OCI-LY3 (cell line): ENCODE results near the gene BAG3.

Experiments
- EZH2phosphoT487 ChIP-seq: fragments of 200-600 bp; shearing (Covaris generic); IDR thresholded peaks from 2 replicates; pipeline ENCODE4 v1.6.1; 2018; ENCODE audit warnings: antibody characterized with exemption, mixed run types, low read depth
- TF ChIP-seq, protein P1 (sequence below): fragments of 200-600, 300-600 bp; sonication (generic); IDR thresholded peaks from 2 replicates; pipeline ENCODE4 v1.5.1; 2014; ENCODE audit warnings: antibody characterized with exemption, low read length, low read depth

DNA sequence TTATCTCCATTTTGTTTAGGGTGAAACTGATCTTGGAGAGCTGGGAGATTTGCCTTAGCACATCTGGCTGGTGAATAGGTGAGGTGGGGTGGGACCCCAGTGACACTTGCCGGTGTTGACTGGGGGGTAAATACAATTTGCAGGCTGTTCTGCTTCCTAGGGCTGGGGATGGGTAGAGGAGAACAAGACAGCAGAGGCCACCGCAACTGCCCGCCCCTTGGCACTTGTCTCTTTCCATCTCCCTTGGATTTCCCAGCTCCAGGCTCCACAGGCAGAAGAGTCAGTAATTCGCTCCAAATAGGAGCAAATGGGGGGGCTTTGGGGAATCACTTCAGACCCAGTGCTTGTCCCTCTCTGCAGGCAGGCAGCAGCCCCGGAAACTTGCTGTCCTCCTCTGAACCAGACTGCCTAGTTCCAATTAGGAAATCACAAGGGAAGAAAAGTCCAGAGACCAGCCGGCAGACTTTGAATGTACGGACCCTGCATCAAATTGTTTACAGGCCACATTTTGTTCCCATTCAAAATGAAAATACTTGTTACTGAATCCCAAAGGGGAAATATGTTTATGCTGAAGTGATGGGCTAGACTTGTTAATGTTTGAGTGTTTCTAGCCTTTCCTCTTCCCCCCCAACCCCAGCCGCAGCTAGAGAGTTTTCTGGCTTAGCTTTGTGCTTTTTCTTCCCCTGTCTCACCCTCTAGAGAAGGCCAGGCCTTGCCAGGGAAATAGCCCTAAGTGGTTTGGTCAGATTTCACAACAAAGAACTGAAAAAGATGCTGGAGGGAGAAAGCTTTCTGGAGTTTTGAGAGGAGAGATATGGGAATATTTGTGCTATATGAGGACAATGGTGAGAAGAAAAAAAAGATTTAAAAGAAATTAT is 64.7 kb downstream of the BAG3 start:
- TF ChIP-seq, protein P1, sequence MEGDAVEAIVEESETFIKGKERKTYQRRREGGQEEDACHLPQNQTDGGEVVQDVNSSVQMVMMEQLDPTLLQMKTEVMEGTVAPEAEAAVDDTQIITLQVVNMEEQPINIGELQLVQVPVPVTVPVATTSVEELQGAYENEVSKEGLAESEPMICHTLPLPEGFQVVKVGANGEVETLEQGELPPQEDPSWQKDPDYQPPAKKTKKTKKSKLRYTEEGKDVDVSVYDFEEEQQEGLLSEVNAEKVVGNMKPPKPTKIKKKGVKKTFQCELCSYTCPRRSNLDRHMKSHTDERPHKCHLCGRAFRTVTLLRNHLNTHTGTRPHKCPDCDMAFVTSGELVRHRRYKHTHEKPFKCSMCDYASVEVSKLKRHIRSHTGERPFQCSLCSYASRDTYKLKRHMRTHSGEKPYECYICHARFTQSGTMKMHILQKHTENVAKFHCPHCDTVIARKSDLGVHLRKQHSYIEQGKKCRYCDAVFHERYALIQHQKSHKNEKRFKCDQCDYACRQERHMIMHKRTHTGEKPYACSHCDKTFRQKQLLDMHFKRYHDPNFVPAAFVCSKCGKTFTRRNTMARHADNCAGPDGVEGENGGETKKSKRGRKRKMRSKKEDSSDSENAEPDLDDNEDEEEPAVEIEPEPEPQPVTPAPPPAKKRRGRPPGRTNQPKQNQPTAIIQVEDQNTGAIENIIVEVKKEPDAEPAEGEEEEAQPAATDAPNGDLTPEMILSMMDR, result no peak
- no peak for TF ChIP-seq EZH2phosphoT487
